ENCODE data around the gene PSMG4.

DNA sequence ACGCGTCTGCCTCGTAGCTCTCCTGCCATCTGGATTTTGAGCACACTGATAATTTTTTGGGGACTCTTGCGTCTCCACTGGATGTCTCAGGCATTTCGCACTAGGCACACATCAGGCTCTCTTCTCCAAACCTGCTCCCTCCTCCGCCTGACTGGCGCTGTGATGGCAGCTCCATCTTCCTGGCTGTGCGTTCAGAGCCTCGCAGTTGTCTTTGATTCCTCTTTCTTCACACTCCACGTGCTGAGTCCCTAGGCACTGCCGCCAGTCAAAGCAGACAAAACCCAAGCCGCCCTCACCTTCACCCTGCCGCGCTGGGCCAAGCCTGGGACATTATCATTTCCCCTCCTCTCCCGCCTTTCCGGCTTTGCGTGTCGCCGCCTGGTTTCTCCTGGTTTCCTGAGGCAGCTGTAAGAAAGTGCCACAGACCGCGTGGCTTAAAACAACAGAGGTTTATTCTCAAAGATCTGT, 778 bp downstream of the PSMG4 start:
- TF ChIP-seq, protein P1, sequence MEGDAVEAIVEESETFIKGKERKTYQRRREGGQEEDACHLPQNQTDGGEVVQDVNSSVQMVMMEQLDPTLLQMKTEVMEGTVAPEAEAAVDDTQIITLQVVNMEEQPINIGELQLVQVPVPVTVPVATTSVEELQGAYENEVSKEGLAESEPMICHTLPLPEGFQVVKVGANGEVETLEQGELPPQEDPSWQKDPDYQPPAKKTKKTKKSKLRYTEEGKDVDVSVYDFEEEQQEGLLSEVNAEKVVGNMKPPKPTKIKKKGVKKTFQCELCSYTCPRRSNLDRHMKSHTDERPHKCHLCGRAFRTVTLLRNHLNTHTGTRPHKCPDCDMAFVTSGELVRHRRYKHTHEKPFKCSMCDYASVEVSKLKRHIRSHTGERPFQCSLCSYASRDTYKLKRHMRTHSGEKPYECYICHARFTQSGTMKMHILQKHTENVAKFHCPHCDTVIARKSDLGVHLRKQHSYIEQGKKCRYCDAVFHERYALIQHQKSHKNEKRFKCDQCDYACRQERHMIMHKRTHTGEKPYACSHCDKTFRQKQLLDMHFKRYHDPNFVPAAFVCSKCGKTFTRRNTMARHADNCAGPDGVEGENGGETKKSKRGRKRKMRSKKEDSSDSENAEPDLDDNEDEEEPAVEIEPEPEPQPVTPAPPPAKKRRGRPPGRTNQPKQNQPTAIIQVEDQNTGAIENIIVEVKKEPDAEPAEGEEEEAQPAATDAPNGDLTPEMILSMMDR (IDR thresholded peaks at IDR 0.05; ENCODE audit: low read depth, low read length), result no peak
- TF ChIP-seq MYC (IDR thresholded peaks at IDR 0.05; ENCODE audit: low read depth, low read length), result peak; percentile 80
- TF ChIP-seq, protein P2, sequence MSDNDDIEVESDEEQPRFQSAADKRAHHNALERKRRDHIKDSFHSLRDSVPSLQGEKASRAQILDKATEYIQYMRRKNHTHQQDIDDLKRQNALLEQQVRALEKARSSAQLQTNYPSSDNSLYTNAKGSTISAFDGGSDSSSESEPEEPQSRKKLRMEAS (IDR thresholded peaks at IDR 0.05; ENCODE audit: low read depth, low read length), result peak; percentile 90
- TF ChIP-seq POLR2A (IDR thresholded peaks at IDR 0.05; ENCODE audit: extremely low read depth, insufficient read length), result no peak

Data from NB4 (cell line).